ENCODE data around the gene UGT1A8. TPM values are rescaled to one million over a fixed set of nuclear protein-coding genes. Genes with fewer than 3 reads are reported as not detected.

UGT1A8 gene
- total RNA-seq, 4 donors from 2014 or later: 0.34 TPM; not detected in 3

GRCh38 chr2:233791883-233792329 lies 174.5 kb downstream of the UGT1A8 start:
- Histone ChIP-seq H3K36me3 (no peaks in the 10 kb centered on the region), H3K9me3 (no peaks in the 10 kb centered on the region), H3K27me3 (no peaks in the 10 kb centered on the region), H3K4me3 (replicated peaks in 1 of 3) (no peak overlapping the region), H3K4me1 (no peaks in the 10 kb centered on the region), H3K27ac (no peak overlapping the region)
- no peak for DNase-seq
- WGBS, 2 donors: 80 to 81% methylated on average over 9 of the region's 9 CpGs
- TF ChIP-seq POLR2A (IDR thresholded peaks at IDR 0.05): no peak
- TF ChIP-seq CTCF (IDR thresholded peaks at IDR 0.05): no peak
- intact Hi-C loops (cut with DNase I): no loop called here

GRCh38 chr2:233792720-233793119 lies 175.3 kb downstream of the UGT1A8 start:
- no peak for DNase-seq
- Histone ChIP-seq H3K27ac (no peak overlapping the region), H3K4me1 (no peaks in the 10 kb centered on the region), H3K27me3 (no peaks in the 10 kb centered on the region), H3K4me3 (replicated peaks in 1 of 3) (no peak overlapping the region), H3K9me3 (no peaks in the 10 kb centered on the region), H3K36me3 (no peaks in the 10 kb centered on the region)
- intact Hi-C loops (cut with DNase I): no loop called here
- TF ChIP-seq CTCF (IDR thresholded peaks at IDR 0.05): no peak
- WGBS, 2 donors: 83 to 93% methylated on average over 7 of the region's 7 CpGs

GRCh38 chr2:233793465-233794127 lies 176.2 kb downstream of the UGT1A8 start:
- intact Hi-C loops (cut with DNase I): no loop called here
- H3K27ac ChIP-seq: no peak overlapping the region
- H3K9me3 ChIP-seq: no peaks in the 10 kb centered on the region
- H3K27me3 ChIP-seq: no peaks in the 10 kb centered on the region
- no peak for TF ChIP-seq POLR2A (IDR thresholded peaks at IDR 0.05)
- no peak for TF ChIP-seq CTCF (IDR thresholded peaks at IDR 0.05)
- no peak overlapping the region for H3K4me3 ChIP-seq (replicated peaks in 1 of 3)
- 47 to 53% methylated on average over 10 to 11 of the region's 18 CpGs for WGBS, 2 donors
- H3K4me1 ChIP-seq: no peaks in the 10 kb centered on the region
- peak; percentile 48 to 72 for DNase-seq
- no peaks in the 10 kb centered on the region for H3K36me3 ChIP-seq

GRCh38 chr2:233794128-233794658 lies 176.8 kb downstream of the UGT1A8 start:
- no peaks in the 10 kb centered on the region for H3K27me3 ChIP-seq
- peaks cover 2% of the 10 kb centered on the region in 2 donors for H3K4me1 ChIP-seq
- no peaks in the 10 kb centered on the region for H3K9me3 ChIP-seq
- peak; percentile 38 to 47 for DNase-seq
- whole genome bisulfite sequencing, 2 donors: 67 to 78% methylated on average over 11 to 15 of the region's 17 CpGs
- H3K27ac ChIP-seq: no peak overlapping the region
- H3K36me3 ChIP-seq: no peaks in the 10 kb centered on the region
- no peak overlapping the region for H3K4me3 ChIP-seq (replicated peaks in 1 of 3)
- intact Hi-C loops (cut with DNase I): no loop called here
- no peak for TF ChIP-seq POLR2A (IDR thresholded peaks at IDR 0.05)
- TF ChIP-seq CTCF (IDR thresholded peaks at IDR 0.05): no peak

- no peaks in the 10 kb centered on the region for H3K27me3 ChIP-seq
- H3K4me3 ChIP-seq (replicated peaks in 1 of 3): no peak overlapping the region
- TF ChIP-seq POLR2A (IDR thresholded peaks at IDR 0.05) (no peak), CTCF (IDR thresholded peaks at IDR 0.05) (no peak)
- no peaks in the 10 kb centered on the region for H3K36me3 ChIP-seq
- DNase-seq: no peak
- H3K9me3 ChIP-seq: no peaks in the 10 kb centered on the region
- peaks cover 6 to 13% of the 10 kb centered on the region in 2 donors for H3K4me1 ChIP-seq
- intact Hi-C loops (cut with DNase I): no loop called here
- WGBS, 2 donors: 95 to 96% methylated on average over 10 to 12 of the region's 13 CpGs
- H3K27ac ChIP-seq: no peak overlapping the region
Observed at GRCh38 chr2:233795735-233796171, 178.3 kb downstream of the UGT1A8 start.
